HepG2 (cell line): ENCODE results near the gene TBCEL. TPM values are rescaled to one million over a fixed set of nuclear protein-coding genes. Genes with fewer than 3 reads are reported as not detected.

Experiments used
- ATAC-seq: fragments of 200-7000 bp; cut with Tn5 transposase; 3 replicates; pipeline ENCODE4 v1.9.1; 2020; ENCODE audit warnings: mild to moderate bottlenecking, moderate library complexity
- BruUV-seq: library from RNA; stranded (reverse); fragments of 400-500 nt; replicated peaks from 2 replicates; lab custom pipeline; 2021; lab: Mats Ljungman, UMichigan
- CTCF ChIA-PET: fragments of 300-600 bp; formaldehyde crosslinking; extraction: SDS; loops from one replicate; lab custom pipeline; 2021; ENCODE audit warnings: low total read pairs, inconsistent platforms, low intra/inter-chr PET ratio; lab: Yijun Ruan, JAX
- POLR2A ChIA-PET: fragments of 350-600 bp; sonication (Branson Sonifier 250); formaldehyde crosslinking; loops from one replicate; lab custom pipeline; 2020; ENCODE audit warnings: antibody characterized with exemption, inconsistent platforms; lab: Yijun Ruan, JAX
- DNase-seq: peaks from one replicate; pipeline ENCODE4 v3.0.0-alpha.2; 2015; ENCODE audit warnings: low spot score
- FAIRE-seq: peaks from 3 replicates; lab custom pipeline; 2011; peaks lifted over from hg19 to GRCh38; lab: Jason Lieb, UNC
- H2AFZ ChIP-seq: one replicate; pipeline ENCODE4 v1.6.1; 2011; ENCODE audit warnings: low read length, inconsistent platforms
- H3K27ac ChIP-seq: fragments of 300-600 bp; 3 replicates; pipeline ENCODE4 v1.8.0; 2011; ENCODE audit warnings: mixed run types, mild to moderate bottlenecking, mixed read lengths, low read length, inconsistent platforms; ENCODE audit not compliant: insufficient read depth; ENCODE audit errors: extremely low read length
- H3K27me3 ChIP-seq, 2 experiments: fragments of 200-600 bp in 1 of 2; 2 replicates in 1 of 2; 3 replicates in 1 of 2; pipeline versions ENCODE4 v1.6.0 to v1.8.0; 2011; ENCODE audit warnings: low read length in 2 of 2, mild to moderate bottlenecking in 2 of 2, moderate library complexity in 2 of 2, inconsistent platforms in 1 of 2; ENCODE audit not compliant: insufficient read depth in 2 of 2, control insufficient read depth in 1 of 2
- H3K36me3 ChIP-seq, 2 experiments: fragments of 200-600 bp in 1 of 2; replicated peaks in 1 of 2; 2 replicates in 1 of 2; 3 replicates in 1 of 2; pipeline versions ENCODE4 v1.5.1 to v1.8.0; 2011; ENCODE audit warnings: low read length in 2 of 2, inconsistent platforms in 1 of 2; ENCODE audit not compliant: insufficient read depth in 2 of 2, control insufficient read depth in 1 of 2
- H3K4me1 ChIP-seq: 2 replicates; pipeline ENCODE4 v1.5.1; 2012; ENCODE audit warnings: low read length, inconsistent platforms; ENCODE audit not compliant: insufficient read depth
- H3K4me2 ChIP-seq: 2 replicates; pipeline ENCODE4 v1.6.0; 2011; ENCODE audit warnings: low read depth, low read length, inconsistent platforms
- H3K4me3 ChIP-seq, 3 experiments: fragments of 200-600 bp in 1 of 3; sonication (generic), shearing (Covaris generic) in 1 of 3; replicated peaks in 1 of 3; 2 replicates each; pipeline ENCODE4 v1.5.1; 2011 to 2016; ENCODE audit warnings: low read length in 3 of 3, inconsistent platforms in 2 of 3, low read depth in 2 of 3, mild to moderate bottlenecking in 2 of 3, control low read depth in 1 of 3, mixed read lengths in 1 of 3; ENCODE audit not compliant: insufficient read depth in 1 of 3
- H3K79me2 ChIP-seq: one replicate; pipeline ENCODE4 v1.6.1; 2011; ENCODE audit warnings: low read length, inconsistent platforms; ENCODE audit not compliant: insufficient read depth
- H3K9ac ChIP-seq: 2 replicates; pipeline ENCODE4 v1.6.0; 2011; ENCODE audit warnings: mild to moderate bottlenecking, low read depth, low read length, inconsistent platforms; ENCODE audit not compliant: insufficient read depth
- H3K9me3 ChIP-seq: 2 replicates; pipeline ENCODE4 v1.5.1; 2012; ENCODE audit warnings: mild to moderate bottlenecking, low read length
- H4K20me1 ChIP-seq: 2 replicates; pipeline ENCODE4 v1.6.0; 2011; ENCODE audit warnings: inconsistent platforms, mild to moderate bottlenecking, low read length, moderate library complexity; ENCODE audit not compliant: insufficient read depth
- EED ChIP-seq: sonication (generic); formaldehyde crosslinking; IDR thresholded peaks from 2 replicates; pipeline ENCODE4 v1.5.0; 2020; ENCODE audit warnings: mild to moderate bottlenecking, missing genetic modification reagents
- IRX3 ChIP-seq: sonication (generic); formaldehyde crosslinking; IDR thresholded peaks from 2 replicates; pipeline ENCODE4 v1.8.1; 2023; ENCODE audit warnings: mild to moderate bottlenecking, low read depth, missing genetic modification reagents, borderline replicate concordance
- MTF1 ChIP-seq: sonication (generic); formaldehyde crosslinking; IDR thresholded peaks from 2 replicates; pipeline ENCODE4 v1.5.0; 2020; ENCODE audit warnings: missing genetic modification reagents
- NFKBIZ ChIP-seq: IDR thresholded peaks from 2 replicates; pipeline ENCODE4 v1.6.1; 2018; ENCODE audit warnings: missing genetic modification reagents, missing compliant biosample characterization
- NR2F2 ChIP-seq: IDR thresholded peaks from 2 replicates; pipeline ENCODE4 v1.6.1; 2012; ENCODE audit warnings: low read depth, inconsistent platforms, borderline replicate concordance
- RXRB ChIP-seq: IDR thresholded peaks from 2 replicates; pipeline ENCODE4 v1.6.1; 2016; ENCODE audit warnings: borderline replicate concordance, missing genetic modification reagents, missing compliant biosample characterization
- ZMAT3 ChIP-seq: sonication (generic); formaldehyde crosslinking; conservative IDR thresholded peaks from 2 replicates; pipeline ENCODE4 v1.7.0; 2021; ENCODE audit warnings: missing genetic modification reagents
- ZMYM2 ChIP-seq: sonication (generic); formaldehyde crosslinking; IDR thresholded peaks from 2 replicates; pipeline ENCODE4 v1.8.0; 2022; ENCODE audit warnings: mild to moderate bottlenecking, missing genetic modification reagents
- ZNF431 ChIP-seq: sonication (generic); formaldehyde crosslinking; IDR thresholded peaks from 2 replicates; pipeline ENCODE4 v1.9.0; 2022; ENCODE audit warnings: missing genetic modification reagents, low read depth, mild to moderate bottlenecking, borderline replicate concordance
- ZNF672 ChIP-seq: sonication (generic); formaldehyde crosslinking; IDR thresholded peaks from 2 replicates; pipeline ENCODE4 v1.8.1; 2022; ENCODE audit warnings: missing genetic modification reagents
- ZNF703 ChIP-seq: sonication (generic); formaldehyde crosslinking; IDR thresholded peaks from 2 replicates; pipeline ENCODE4 v1.5.1; 2020; ENCODE audit warnings: missing genetic modification reagents, mild to moderate bottlenecking, moderate library complexity, borderline replicate concordance
- WGBS: methylation state at CpG from one replicate; pipeline ENCODE4 v1.1.6; 2017; ENCODE audit warnings: low lambda C conversion rate; 5-methylcytosine and 5-hydroxymethylcytosine counted together
- in situ Hi-C: cut with HindIII; loops from 2 replicates; pipeline ENCODE4 v1.10.0; 2017; ENCODE audit warnings: low pct_unique_long_range_greater_than_20kb; ENCODE audit not compliant: extremely low pct_ligation_motif_present
- intact Hi-C: fragments of 100-400 bp; cut with micrococcal nuclease; formaldehyde crosslinking; loops from one replicate; pipeline ENCODE4 v1.10.0; 2022; ENCODE audit not compliant: unreplicated experiment
- polyA plus RNA-seq, 8 experiments: library from polyadenylated mRNA; depleted of rRNA in 3 of 8; stranded (reverse) in 7 of 8; unstranded in 1 of 8; fragments of >200 nt; fragmentation: Illumina TruSeq in 4 of 8; extraction: Trizol in 4 of 8; gene quantifications; 2 replicates each; pipeline versions ENCODE4 v1.2.1 to v1.2.3, GENCODE V29; 2011 to 2016; ENCODE audit warnings: low read depth in 4 of 8, missing spikeins in 1 of 8, mixed read lengths in 1 of 8; ENCODE audit not compliant: insufficient read depth in 1 of 8
- total RNA-seq, 5 experiments: library from RNA; depleted of rRNA; stranded (reverse); fragments of >200 nt; fragmentation: Illumina TruSeq; extraction: Trizol; gene quantifications; 2 replicates each; pipeline ENCODE4 v1.2.3, GENCODE V29; 2016; ENCODE audit warnings: low read depth in 1 of 5
- TF ChIP-seq, protein P1 (sequence below): IDR thresholded peaks from 2 replicates; pipeline ENCODE4 v1.6.1; 2016; ENCODE audit warnings: low read depth, missing genetic modification reagents, missing compliant biosample characterization
- TF ChIP-seq, protein P2 (sequence below): sonication (generic); formaldehyde crosslinking; IDR thresholded peaks from 2 replicates; pipeline ENCODE4 v1.5.0; 2020; ENCODE audit warnings: missing genetic modification reagents
- TF ChIP-seq, protein P3 (sequence below): sonication (generic); formaldehyde crosslinking; IDR thresholded peaks from 2 replicates; pipeline ENCODE4 v1.4.0; 2020; ENCODE audit warnings: missing genetic modification reagents

TBCEL gene
- total and polyA plus RNA-seq, 2 of the 13 experiments (the other 11 are each of a cell fraction or from before 2014, with no cell fraction given): 6.1 to 12.5 TPM

DNA sequence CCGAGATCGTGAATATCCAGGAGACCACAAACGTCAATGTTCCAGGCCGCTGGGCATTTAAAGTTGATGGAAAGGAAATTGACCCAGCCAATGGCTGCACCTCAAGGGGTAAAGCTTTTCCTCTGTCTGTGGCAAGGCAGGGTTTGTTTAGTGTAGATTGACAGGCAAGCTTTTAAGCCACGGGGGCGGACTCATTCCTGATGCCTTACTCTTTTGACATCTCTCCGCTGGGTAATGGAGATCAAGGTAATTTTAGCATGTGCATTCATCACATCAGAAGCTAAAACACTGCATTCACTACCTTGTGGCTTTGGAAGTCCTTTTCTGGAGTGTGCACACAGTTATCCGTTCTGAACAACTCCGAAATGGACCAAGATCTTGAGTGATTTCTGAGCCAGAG lies 89.7 kb downstream of the TBCEL start:
- in situ Hi-C loops (loop anchor here (5.0 kb wide), 1 partner anchor 171 kb away; no protein-coding TSS in a partner anchor), intact Hi-C loops (loop anchor here (2.0 to 10.0 kb wide), 3 partner anchors 81 to 603 kb away; partner anchors contain the start of gene GRIK4)
- no peak overlapping the region for H2AFZ ChIP-seq
- no peaks in the 10 kb centered on the region for H3K79me2 ChIP-seq
- ATAC-seq: no peak
- no peak overlapping the region for H3K9ac ChIP-seq
- CTCF ChIA-PET: no interaction called here
- no peak for DNase-seq
- no peaks in the 10 kb centered on the region for H3K4me1 ChIP-seq
- H3K27ac ChIP-seq: no peak overlapping the region
- no peak overlapping the region for H3K4me2 ChIP-seq
- no peaks in the 10 kb centered on the region for H3K36me3 ChIP-seq
- POLR2A ChIA-PET: no interaction called here
- no peak for FAIRE-seq
- no peak overlapping the region for H3K4me3 ChIP-seq
- no peaks in the 10 kb centered on the region for H3K9me3 ChIP-seq
- TF ChIP-seq EED (CRISPR knock-in tag): no peak
- no peak for TF ChIP-seq ZNF431 (CRISPR knock-in tag)
- TF ChIP-seq, protein P1, sequence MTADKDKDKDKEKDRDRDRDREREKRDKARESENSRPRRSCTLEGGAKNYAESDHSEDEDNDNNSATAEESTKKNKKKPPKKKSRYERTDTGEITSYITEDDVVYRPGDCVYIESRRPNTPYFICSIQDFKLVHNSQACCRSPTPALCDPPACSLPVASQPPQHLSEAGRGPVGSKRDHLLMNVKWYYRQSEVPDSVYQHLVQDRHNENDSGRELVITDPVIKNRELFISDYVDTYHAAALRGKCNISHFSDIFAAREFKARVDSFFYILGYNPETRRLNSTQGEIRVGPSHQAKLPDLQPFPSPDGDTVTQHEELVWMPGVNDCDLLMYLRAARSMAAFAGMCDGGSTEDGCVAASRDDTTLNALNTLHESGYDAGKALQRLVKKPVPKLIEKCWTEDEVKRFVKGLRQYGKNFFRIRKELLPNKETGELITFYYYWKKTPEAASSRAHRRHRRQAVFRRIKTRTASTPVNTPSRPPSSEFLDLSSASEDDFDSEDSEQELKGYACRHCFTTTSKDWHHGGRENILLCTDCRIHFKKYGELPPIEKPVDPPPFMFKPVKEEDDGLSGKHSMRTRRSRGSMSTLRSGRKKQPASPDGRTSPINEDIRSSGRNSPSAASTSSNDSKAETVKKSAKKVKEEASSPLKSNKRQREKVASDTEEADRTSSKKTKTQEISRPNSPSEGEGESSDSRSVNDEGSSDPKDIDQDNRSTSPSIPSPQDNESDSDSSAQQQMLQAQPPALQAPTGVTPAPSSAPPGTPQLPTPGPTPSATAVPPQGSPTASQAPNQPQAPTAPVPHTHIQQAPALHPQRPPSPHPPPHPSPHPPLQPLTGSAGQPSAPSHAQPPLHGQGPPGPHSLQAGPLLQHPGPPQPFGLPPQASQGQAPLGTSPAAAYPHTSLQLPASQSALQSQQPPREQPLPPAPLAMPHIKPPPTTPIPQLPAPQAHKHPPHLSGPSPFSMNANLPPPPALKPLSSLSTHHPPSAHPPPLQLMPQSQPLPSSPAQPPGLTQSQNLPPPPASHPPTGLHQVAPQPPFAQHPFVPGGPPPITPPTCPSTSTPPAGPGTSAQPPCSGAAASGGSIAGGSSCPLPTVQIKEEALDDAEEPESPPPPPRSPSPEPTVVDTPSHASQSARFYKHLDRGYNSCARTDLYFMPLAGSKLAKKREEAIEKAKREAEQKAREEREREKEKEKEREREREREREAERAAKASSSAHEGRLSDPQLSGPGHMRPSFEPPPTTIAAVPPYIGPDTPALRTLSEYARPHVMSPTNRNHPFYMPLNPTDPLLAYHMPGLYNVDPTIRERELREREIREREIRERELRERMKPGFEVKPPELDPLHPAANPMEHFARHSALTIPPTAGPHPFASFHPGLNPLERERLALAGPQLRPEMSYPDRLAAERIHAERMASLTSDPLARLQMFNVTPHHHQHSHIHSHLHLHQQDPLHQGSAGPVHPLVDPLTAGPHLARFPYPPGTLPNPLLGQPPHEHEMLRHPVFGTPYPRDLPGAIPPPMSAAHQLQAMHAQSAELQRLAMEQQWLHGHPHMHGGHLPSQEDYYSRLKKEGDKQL (CRISPR knock-in tag): no peak
- no peak for TF ChIP-seq ZNF672 (CRISPR knock-in tag)
- TF ChIP-seq ZMYM2 (CRISPR knock-in tag): no peak
- TF ChIP-seq NR2F2: no peak
- TF ChIP-seq MTF1: no peak
- TF ChIP-seq, protein P2, sequence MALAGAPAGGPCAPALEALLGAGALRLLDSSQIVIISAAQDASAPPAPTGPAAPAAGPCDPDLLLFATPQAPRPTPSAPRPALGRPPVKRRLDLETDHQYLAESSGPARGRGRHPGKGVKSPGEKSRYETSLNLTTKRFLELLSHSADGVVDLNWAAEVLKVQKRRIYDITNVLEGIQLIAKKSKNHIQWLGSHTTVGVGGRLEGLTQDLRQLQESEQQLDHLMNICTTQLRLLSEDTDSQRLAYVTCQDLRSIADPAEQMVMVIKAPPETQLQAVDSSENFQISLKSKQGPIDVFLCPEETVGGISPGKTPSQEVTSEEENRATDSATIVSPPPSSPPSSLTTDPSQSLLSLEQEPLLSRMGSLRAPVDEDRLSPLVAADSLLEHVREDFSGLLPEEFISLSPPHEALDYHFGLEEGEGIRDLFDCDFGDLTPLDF (CRISPR knock-in tag): no peak
- no peak for TF ChIP-seq ZNF703 (CRISPR knock-in tag)
- TF ChIP-seq, protein P3, sequence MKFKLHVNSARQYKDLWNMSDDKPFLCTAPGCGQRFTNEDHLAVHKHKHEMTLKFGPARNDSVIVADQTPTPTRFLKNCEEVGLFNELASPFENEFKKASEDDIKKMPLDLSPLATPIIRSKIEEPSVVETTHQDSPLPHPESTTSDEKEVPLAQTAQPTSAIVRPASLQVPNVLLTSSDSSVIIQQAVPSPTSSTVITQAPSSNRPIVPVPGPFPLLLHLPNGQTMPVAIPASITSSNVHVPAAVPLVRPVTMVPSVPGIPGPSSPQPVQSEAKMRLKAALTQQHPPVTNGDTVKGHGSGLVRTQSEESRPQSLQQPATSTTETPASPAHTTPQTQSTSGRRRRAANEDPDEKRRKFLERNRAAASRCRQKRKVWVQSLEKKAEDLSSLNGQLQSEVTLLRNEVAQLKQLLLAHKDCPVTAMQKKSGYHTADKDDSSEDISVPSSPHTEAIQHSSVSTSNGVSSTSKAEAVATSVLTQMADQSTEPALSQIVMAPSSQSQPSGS (CRISPR knock-in tag): no peak
- no peak for TF ChIP-seq NFKBIZ (CRISPR knock-in tag)
- no peak for TF ChIP-seq ZMAT3 (CRISPR knock-in tag)
- no peak for TF ChIP-seq RXRB (CRISPR knock-in tag)
- no peak for TF ChIP-seq IRX3 (CRISPR knock-in tag)
- 13% methylated on average over 8 of the region's 9 CpGs for WGBS
- peaks cover 1 to 24% of the 10 kb centered on the region in 2 experiments; a peak in 3 of 5 replicates for H3K27me3 ChIP-seq
- no peaks in the 10 kb centered on the region for H4K20me1 ChIP-seq
- no TSS peak for BruUV-seq
